Measurements from ENCODE around the gene RNF146. TPM values are rescaled to one million over a fixed set of nuclear protein-coding genes. Genes with fewer than 3 reads are reported as not detected.

The RNF146 gene
- total RNA-seq, 4 donors from 2014 or later = 18.6 to 54.6 (median 27.0) TPM

- H3K27ac ChIP-seq = no peak overlapping the region
- TF ChIP-seq POLR2AphosphoS5 (IDR thresholded peaks at IDR 0.05) = no peak
- no peak for TF ChIP-seq POLR2A (IDR thresholded peaks at IDR 0.05)
- TF ChIP-seq CTCF (IDR thresholded peaks at IDR 0.05) = no peak
- no peak for TF ChIP-seq EP300 (IDR thresholded peaks at IDR 0.05)
- H3K9me3 ChIP-seq = no peaks in the 10 kb centered on the region
- H3K4me3 ChIP-seq = no peak overlapping the region
- 76% methylated on average over 5 of the region's 5 CpGs for WGBS
- H3K36me3 ChIP-seq = peaks cover 24% of the 10 kb centered on the region
- no peaks in the 10 kb centered on the region for H3K4me1 ChIP-seq
- H3K27me3 ChIP-seq = no peaks in the 10 kb centered on the region
- DNase-seq (ENCODE audit: low spot score in 2 of 2) = no peak
These were observed 23.3 kb downstream of the RNF146 start for GRCh38 chr6:127289934-127290333.

- H3K4me1 ChIP-seq = no peaks in the 10 kb centered on the region
- DNase-seq (ENCODE audit: low spot score in 2 of 2) = no peak
- TF ChIP-seq POLR2AphosphoS5 (IDR thresholded peaks at IDR 0.05) (no peak), CTCF (IDR thresholded peaks at IDR 0.05) (no peak), POLR2A (IDR thresholded peaks at IDR 0.05) (no peak), EP300 (IDR thresholded peaks at IDR 0.05) (no peak)
- WGBS = 79% methylated on average over 4 of the region's 4 CpGs
- no peak overlapping the region for H3K27ac ChIP-seq
- no peaks in the 10 kb centered on the region for H3K27me3 ChIP-seq
- no peaks in the 10 kb centered on the region for H3K9me3 ChIP-seq
- no peak overlapping the region for H3K4me3 ChIP-seq
- H3K36me3 ChIP-seq = peaks cover 24% of the 10 kb centered on the region
These were observed 24.0 kb downstream of the RNF146 start for GRCh38 chr6:127290391-127291265.

- Histone ChIP-seq H3K27me3 (no peaks in the 10 kb centered on the region), H3K36me3 (peaks cover 17% of the 10 kb centered on the region), H3K4me3 (no peak overlapping the region), H3K27ac (no peak overlapping the region), H3K4me1 (no peaks in the 10 kb centered on the region), H3K9me3 (no peaks in the 10 kb centered on the region)
- no peak for TF ChIP-seq POLR2A (IDR thresholded peaks at IDR 0.05)
- no peak for TF ChIP-seq POLR2AphosphoS5 (IDR thresholded peaks at IDR 0.05)
- no peak for TF ChIP-seq EP300 (IDR thresholded peaks at IDR 0.05)
- TF ChIP-seq CTCF (IDR thresholded peaks at IDR 0.05) = no peak
- 71% methylated on average over 5 of the region's 5 CpGs for WGBS
- no peak for DNase-seq (ENCODE audit: low spot score in 2 of 2)
These were observed 24.8 kb downstream of the RNF146 start for GRCh38 chr6:127291495-127291894.

- Histone ChIP-seq H3K4me3 (no peak overlapping the region), H3K4me1 (peaks cover 6% of the 10 kb centered on the region), H3K9me3 (no peaks in the 10 kb centered on the region), H3K36me3 (peaks cover 3% of the 10 kb centered on the region), H3K27ac (no peak overlapping the region), H3K27me3 (no peaks in the 10 kb centered on the region)
- DNase-seq (ENCODE audit: low spot score in 2 of 2) = no peak
- TF ChIP-seq EP300 (IDR thresholded peaks at IDR 0.05) (no peak), CTCF (IDR thresholded peaks at IDR 0.05) (no peak), POLR2AphosphoS5 (IDR thresholded peaks at IDR 0.05) (no peak), POLR2A (IDR thresholded peaks at IDR 0.05) (no peak)
- WGBS = 80% methylated on average over 4 of the region's 4 CpGs
These were observed 30.9 kb downstream of the RNF146 start for GRCh38 chr6:127297502-127298070.

GRCh38 chr6:127298475-127298874 lies 31.8 kb downstream of the RNF146 start:
- H3K36me3 ChIP-seq = peaks cover 3% of the 10 kb centered on the region
- TF ChIP-seq EP300 (IDR thresholded peaks at IDR 0.05) (no peak), POLR2AphosphoS5 (IDR thresholded peaks at IDR 0.05) (no peak), POLR2A (IDR thresholded peaks at IDR 0.05) (no peak), CTCF (IDR thresholded peaks at IDR 0.05) (no peak)
- H3K27me3 ChIP-seq = no peaks in the 10 kb centered on the region
- DNase-seq (ENCODE audit: low spot score in 2 of 2) = no peak
- no peak overlapping the region for H3K4me3 ChIP-seq
- 95% methylated on average over 2 of the region's 2 CpGs for WGBS
- H3K9me3 ChIP-seq = no peaks in the 10 kb centered on the region
- H3K4me1 ChIP-seq = peaks cover 13% of the 10 kb centered on the region
- no peak overlapping the region for H3K27ac ChIP-seq
